Esophagus squamous epithelium (tissue), 5 donors: ENCODE measurements around the gene SPR. TPM values are rescaled to one million over a fixed set of nuclear protein-coding genes. Genes with fewer than 3 reads are reported as not detected.

Experiments
- DNase-seq: peaks from one replicate; lab custom pipeline; 2025; lab: John Stamatoyannopoulos, UW
- H3K27ac ChIP-seq, 4 donors: fragments of 200-600 bp; sonication (generic); one replicate each; pipeline ENCODE4 v1.5.1; 2016 to 2019; ENCODE audit warnings: mild to moderate bottlenecking in 1 of 4
- H3K27me3 ChIP-seq, 4 donors: fragments of 200-600 bp; sonication (generic); 1 replicate in 3 of 4; 2 replicates in 1 of 4; pipeline versions ENCODE4 v1.5.1 to v1.6.0; 2017 to 2021; ENCODE audit warnings: antibody characterized with exemption in 1 of 4
- H3K36me3 ChIP-seq, 3 donors: fragments of 200-600 bp; sonication (generic); one replicate each; pipeline ENCODE4 v1.5.1; 2016 to 2019
- H3K4me1 ChIP-seq, 3 donors: fragments of 200-600 bp; sonication (generic); one replicate each; pipeline ENCODE4 v1.5.1; 2017 to 2019
- H3K4me3 ChIP-seq, 4 donors: fragments of 200-600 bp; sonication (generic); 1 replicate in 3 of 4; 2 replicates in 1 of 4; pipeline ENCODE4 v1.5.1; 2016 to 2019; ENCODE audit warnings: mild to moderate bottlenecking in 2 of 4, moderate library complexity in 1 of 4
- H3K9me3 ChIP-seq, 3 donors: fragments of 200-600 bp; sonication (generic); one replicate each; pipeline ENCODE4 v1.5.1; 2016 to 2019
- POLR2A ChIP-seq, 4 donors: fragments of 450-650 bp; IDR thresholded peaks; one replicate each; pipeline ENCODE4 v1.6.1; 2017; ENCODE audit warnings: antibody characterized with exemption in 4 of 4, mild to moderate bottlenecking in 4 of 4, moderate library complexity in 3 of 4
- WGBS, 2 donors: methylation state at CpG; one replicate each; pipeline ENCODE4 v1.1.5; 2018; 5-methylcytosine and 5-hydroxymethylcytosine counted together
- intact Hi-C: fragments of 100-400 bp; cut with DNase I; formaldehyde crosslinking; loops from one replicate; pipeline ENCODE4 v1.15.0; 2022
- total RNA-seq, 4 donors: library from RNA; depleted of rRNA; stranded (reverse); fragments of >200 nt; gene quantifications; one replicate each; pipeline ENCODE4 v1.1.0, GENCODE V29; 2016
- TF ChIP-seq, protein P1 (sequence below), 6 experiments: fragments of 450-650 bp in 4 of 6; fragments of 200-600 bp in 2 of 6; sonication (generic) in 2 of 6; IDR thresholded peaks; one replicate each; pipeline ENCODE4 v1.5.1; 2016 to 2019; ENCODE audit warnings: antibody characterized with exemption in 6 of 6, mild to moderate bottlenecking in 4 of 6, moderate library complexity in 4 of 6
- donor health status: DM: yes; HTN: yes; CAD: no.

The SPR gene
- total RNA-seq, 4 donors from 2014 or later: 16.6 to 30.9 (median 22.8) TPM

DNA sequence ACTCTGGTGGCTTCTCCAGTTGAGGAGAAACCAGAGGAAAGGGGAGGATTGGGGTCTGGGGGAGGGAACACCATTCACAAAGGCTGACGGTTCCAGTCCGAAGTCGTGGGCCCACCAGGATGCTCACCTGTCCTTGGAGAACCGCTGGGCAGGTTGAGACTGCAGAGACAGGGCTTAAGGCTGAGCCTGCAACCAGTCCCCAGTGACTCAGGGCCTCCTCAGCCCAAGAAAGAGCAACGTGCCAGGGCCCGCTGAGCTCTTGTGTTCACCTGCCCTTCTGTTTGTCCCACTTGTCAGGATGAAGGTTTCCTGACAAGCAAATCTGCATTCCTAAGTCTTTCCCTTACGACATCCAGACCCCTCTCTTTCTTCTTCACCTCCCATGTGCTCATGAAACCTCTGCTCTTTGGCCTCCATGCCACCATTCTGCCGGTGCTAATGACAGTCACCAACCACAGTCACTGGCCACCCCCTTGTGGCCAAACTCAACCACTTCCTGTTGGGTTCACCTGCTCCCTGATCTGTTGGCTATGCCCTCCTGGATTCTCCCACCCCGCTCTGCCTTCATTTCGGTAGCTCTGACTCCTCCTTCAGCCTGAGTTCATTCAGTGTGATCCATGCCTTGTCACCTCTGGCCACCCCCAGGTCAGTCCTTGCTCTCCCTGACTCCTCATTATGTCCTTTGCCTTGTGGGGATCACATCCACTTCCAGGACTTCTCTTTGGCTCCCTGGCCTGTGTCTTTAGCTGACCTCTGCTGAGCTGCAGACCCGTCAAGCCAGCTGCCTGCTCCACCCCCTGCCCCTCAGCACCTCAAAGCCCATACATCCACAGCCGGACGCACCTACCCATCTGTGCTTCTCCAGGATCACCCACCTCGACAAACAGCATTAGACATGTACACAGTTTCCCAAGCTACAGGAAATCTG lies 47.7 kb downstream of the SPR start:
- H3K27me3 ChIP-seq: peaks cover 0 to 59% (median 0%) of the 10 kb centered on the region in 4 donors
- peaks cover 0 to 30% (median 6%) of the 10 kb centered on the region in 3 donors for H3K4me1 ChIP-seq
- no peaks in the 10 kb centered on the region for H3K9me3 ChIP-seq
- DNase-seq: no peak
- WGBS, 2 donors: 53 to 59% methylated on average over 14 of the region's 14 CpGs
- TF ChIP-seq, protein P1, sequence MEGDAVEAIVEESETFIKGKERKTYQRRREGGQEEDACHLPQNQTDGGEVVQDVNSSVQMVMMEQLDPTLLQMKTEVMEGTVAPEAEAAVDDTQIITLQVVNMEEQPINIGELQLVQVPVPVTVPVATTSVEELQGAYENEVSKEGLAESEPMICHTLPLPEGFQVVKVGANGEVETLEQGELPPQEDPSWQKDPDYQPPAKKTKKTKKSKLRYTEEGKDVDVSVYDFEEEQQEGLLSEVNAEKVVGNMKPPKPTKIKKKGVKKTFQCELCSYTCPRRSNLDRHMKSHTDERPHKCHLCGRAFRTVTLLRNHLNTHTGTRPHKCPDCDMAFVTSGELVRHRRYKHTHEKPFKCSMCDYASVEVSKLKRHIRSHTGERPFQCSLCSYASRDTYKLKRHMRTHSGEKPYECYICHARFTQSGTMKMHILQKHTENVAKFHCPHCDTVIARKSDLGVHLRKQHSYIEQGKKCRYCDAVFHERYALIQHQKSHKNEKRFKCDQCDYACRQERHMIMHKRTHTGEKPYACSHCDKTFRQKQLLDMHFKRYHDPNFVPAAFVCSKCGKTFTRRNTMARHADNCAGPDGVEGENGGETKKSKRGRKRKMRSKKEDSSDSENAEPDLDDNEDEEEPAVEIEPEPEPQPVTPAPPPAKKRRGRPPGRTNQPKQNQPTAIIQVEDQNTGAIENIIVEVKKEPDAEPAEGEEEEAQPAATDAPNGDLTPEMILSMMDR (IDR thresholded peaks at IDR 0.05): peak in 4 of 6 experiments; percentile 11 to 57 (median 22)
- TF ChIP-seq POLR2A (IDR thresholded peaks at IDR 0.05): no peak
- no peak overlapping the region for H3K4me3 ChIP-seq
- H3K27ac ChIP-seq: no peak overlapping the region
- no peaks in the 10 kb centered on the region for H3K36me3 ChIP-seq
- intact Hi-C loops: no loop called here

GRCh38 chr2:72935611-72935957 lies 48.4 kb downstream of the SPR start:
- Histone ChIP-seq H3K4me1 (peaks cover 0 to 30% (median 6%) of the 10 kb centered on the region in 3 donors), H3K27me3 (peaks cover 0 to 53% (median 0%) of the 10 kb centered on the region in 4 donors), H3K4me3 (no peak overlapping the region), H3K27ac (no peak overlapping the region), H3K9me3 (no peaks in the 10 kb centered on the region), H3K36me3 (no peaks in the 10 kb centered on the region)
- no peak for DNase-seq
- intact Hi-C loops: no loop called here
- TF ChIP-seq, protein P1 (IDR thresholded peaks at IDR 0.05): no peak
- TF ChIP-seq POLR2A (IDR thresholded peaks at IDR 0.05): no peak
- 96 to 100% methylated on average over 2 of the region's 2 CpGs for WGBS, 2 donors

- TF ChIP-seq, protein P1 (IDR thresholded peaks at IDR 0.05): no peak
- TF ChIP-seq POLR2A (IDR thresholded peaks at IDR 0.05): no peak
- Histone ChIP-seq H3K4me1 (peaks cover 0 to 30% (median 6%) of the 10 kb centered on the region in 3 donors), H3K36me3 (no peaks in the 10 kb centered on the region), H3K4me3 (no peak overlapping the region), H3K9me3 (no peaks in the 10 kb centered on the region), H3K27me3 (peaks cover 0 to 42% (median 0%) of the 10 kb centered on the region in 4 donors), H3K27ac (no peak overlapping the region)
- no peak for DNase-seq
- 65 to 71% methylated on average over 11 of the region's 19 CpGs for WGBS, 2 donors
- intact Hi-C loops: no loop called here
Observed at GRCh38 chr2:72936660-72937355, 49.6 kb downstream of the SPR start.

DNA sequence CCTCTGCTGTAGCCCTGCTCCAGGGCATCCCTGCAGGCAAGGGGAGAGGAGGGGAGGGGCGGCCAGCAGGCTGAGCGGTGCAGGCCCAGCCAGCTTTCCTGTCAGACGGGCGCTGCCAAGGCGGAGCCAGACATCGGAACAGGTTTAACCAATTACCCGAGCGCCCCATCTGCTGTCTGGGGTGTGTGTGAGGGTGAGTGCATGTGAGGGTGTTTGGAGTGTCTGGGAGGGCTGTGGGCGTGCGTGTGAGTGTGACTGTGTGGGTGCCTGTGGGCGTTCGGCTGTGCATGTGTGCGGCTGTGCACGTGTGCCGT lies 50.1 kb downstream of the SPR start:
- Histone ChIP-seq H3K27ac (no peak overlapping the region), H3K4me3 (no peak overlapping the region), H3K36me3 (peaks cover 0 to under 1% (median 0%) of the 10 kb centered on the region in 3 donors), H3K9me3 (no peaks in the 10 kb centered on the region), H3K27me3 (peaks cover 0 to 37% (median 0%) of the 10 kb centered on the region in 4 donors), H3K4me1 (peaks cover 0 to 30% (median 6%) of the 10 kb centered on the region in 3 donors)
- TF ChIP-seq, protein P1 (IDR thresholded peaks at IDR 0.05): no peak
- TF ChIP-seq POLR2A (IDR thresholded peaks at IDR 0.05): no peak
- no peak for DNase-seq
- intact Hi-C loops: no loop called here
- WGBS, 2 donors: 12 to 47% methylated on average over 5 to 7 of the region's 15 CpGs

- peaks cover 0 to 30% (median 6%) of the 10 kb centered on the region in 3 donors for H3K4me1 ChIP-seq
- WGBS, 2 donors: 52 to 77% methylated on average over 4 to 5 of the region's 5 CpGs
- no peak overlapping the region for H3K27ac ChIP-seq
- TF ChIP-seq POLR2A (IDR thresholded peaks at IDR 0.05): no peak
- TF ChIP-seq, protein P1 (IDR thresholded peaks at IDR 0.05): no peak
- no peak overlapping the region for H3K4me3 ChIP-seq
- intact Hi-C loops: no loop called here
- no peaks in the 10 kb centered on the region for H3K9me3 ChIP-seq
- peaks cover 0 to 12% (median 0%) of the 10 kb centered on the region in 3 donors for H3K36me3 ChIP-seq
- no peak for DNase-seq
- peaks cover 0 to 27% (median 0%) of the 10 kb centered on the region in 4 donors for H3K27me3 ChIP-seq
Observed at GRCh38 chr2:72938455-72938854, 51.2 kb downstream of the SPR start.
